ENCODE measurements around the gene AKNAD1.

Gene AKNAD1

DNA sequence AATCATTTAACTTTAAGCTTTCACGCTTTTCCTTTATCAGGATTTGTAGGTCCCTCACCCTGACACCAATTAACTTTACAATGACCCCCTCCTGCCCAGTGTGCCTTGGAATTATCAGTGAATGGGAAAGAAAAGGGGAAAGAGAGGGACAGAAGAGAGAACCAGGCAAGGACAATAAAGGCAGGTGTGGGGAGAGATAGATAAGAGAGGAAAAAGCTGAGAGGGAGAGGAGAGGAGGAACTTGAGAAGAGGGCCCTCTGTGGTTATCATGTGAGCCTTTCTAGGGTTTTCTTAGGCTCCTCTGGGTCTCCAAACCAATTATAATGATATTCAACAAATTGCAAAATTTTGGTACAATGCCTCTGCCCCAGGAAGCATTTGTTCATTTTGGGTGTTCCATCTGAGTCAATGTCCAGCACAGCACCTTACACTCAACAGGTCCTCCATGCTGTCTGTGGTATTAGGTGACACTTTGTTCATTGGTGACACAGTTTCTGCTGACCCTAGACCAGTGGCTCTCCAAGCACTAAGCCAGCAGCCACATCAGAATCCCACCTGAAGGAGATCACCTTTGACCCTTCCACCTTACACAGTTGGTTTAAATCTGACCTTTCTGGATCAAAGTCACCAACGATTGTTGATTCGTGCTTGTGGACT is 14.2 kb downstream of the AKNAD1 start:
- H3K4me3 ChIP-seq (ENCODE audit: low read depth, low read length) = no peak overlapping the region
- no peak for DNase-seq (ENCODE audit: low read depth, low spot score)
- POLR2A ChIA-PET = no interaction called here
- TF ChIP-seq, protein P1, sequence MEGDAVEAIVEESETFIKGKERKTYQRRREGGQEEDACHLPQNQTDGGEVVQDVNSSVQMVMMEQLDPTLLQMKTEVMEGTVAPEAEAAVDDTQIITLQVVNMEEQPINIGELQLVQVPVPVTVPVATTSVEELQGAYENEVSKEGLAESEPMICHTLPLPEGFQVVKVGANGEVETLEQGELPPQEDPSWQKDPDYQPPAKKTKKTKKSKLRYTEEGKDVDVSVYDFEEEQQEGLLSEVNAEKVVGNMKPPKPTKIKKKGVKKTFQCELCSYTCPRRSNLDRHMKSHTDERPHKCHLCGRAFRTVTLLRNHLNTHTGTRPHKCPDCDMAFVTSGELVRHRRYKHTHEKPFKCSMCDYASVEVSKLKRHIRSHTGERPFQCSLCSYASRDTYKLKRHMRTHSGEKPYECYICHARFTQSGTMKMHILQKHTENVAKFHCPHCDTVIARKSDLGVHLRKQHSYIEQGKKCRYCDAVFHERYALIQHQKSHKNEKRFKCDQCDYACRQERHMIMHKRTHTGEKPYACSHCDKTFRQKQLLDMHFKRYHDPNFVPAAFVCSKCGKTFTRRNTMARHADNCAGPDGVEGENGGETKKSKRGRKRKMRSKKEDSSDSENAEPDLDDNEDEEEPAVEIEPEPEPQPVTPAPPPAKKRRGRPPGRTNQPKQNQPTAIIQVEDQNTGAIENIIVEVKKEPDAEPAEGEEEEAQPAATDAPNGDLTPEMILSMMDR (IDR thresholded peaks at IDR 0.05; ENCODE audit: insufficient read depth, low read length, missing control alignments) = no peak
- CTCF ChIA-PET = interaction anchor here (1.8 to 16.2 kb wide), 2 partner anchors 15 to 54 kb away, joined by 5 to 121 read pairs; no protein-coding TSS in a partner anchor

DNA sequence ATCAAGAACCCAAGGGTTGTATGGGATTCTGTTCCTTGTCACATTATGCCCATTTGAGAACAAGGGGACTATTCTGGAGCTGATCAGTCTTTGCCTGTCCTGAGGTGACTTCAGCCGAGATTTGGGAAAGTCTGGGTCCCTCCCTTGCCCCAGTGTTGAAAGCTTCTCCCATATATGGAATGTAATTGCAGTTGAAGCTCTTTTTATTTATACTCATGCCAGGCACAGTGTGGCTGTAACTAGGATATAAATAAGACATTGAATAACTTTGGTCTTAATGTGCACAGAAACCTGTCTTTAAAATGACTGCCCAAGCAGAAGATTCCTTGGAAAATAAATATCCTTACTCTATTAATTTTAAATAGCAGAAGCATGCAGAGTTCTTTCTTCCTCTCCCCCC is 15.2 kb downstream of the AKNAD1 start:
- TF ChIP-seq, protein P1 (IDR thresholded peaks at IDR 0.05; ENCODE audit: insufficient read depth, low read length, missing control alignments) = no peak
- no peak overlapping the region for H3K4me3 ChIP-seq (ENCODE audit: low read depth, low read length)
- POLR2A ChIA-PET = no interaction called here
- DNase-seq (ENCODE audit: low read depth, low spot score) = no peak
- CTCF ChIA-PET = interaction anchor here (16.2 kb wide), 1 partner anchor 14 kb away, joined by 121 read pairs; no protein-coding TSS in a partner anchor

DNA sequence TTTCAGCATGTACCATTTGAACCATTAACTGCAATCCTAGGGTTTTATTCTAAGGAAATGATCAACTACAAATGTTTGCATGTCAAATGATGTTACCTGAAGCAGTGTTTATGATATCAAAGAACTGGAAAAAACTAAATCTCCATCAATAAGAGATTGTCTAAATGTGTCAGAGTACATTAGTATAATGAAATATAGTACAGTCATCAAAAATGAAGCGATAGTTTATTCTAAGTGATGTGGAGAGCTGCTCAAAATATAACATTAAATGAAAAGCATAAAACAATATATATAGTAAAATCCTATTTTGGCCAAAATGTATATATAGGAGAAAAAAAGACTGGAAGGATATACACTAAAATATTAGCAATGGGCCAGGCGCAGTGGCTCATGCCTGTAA is 24.0 kb downstream of the AKNAD1 start:
- DNase-seq (ENCODE audit: low read depth, low spot score) = no peak
- POLR2A ChIA-PET = no interaction called here
- CTCF ChIA-PET = interaction anchor here (1.7 kb wide), 1 partner anchor 65 kb away, joined by 6 read pairs; no protein-coding TSS in a partner anchor
- TF ChIP-seq, protein P1 (IDR thresholded peaks at IDR 0.05; ENCODE audit: insufficient read depth, low read length, missing control alignments) = no peak
- no peak overlapping the region for H3K4me3 ChIP-seq (ENCODE audit: low read depth, low read length)

DNA sequence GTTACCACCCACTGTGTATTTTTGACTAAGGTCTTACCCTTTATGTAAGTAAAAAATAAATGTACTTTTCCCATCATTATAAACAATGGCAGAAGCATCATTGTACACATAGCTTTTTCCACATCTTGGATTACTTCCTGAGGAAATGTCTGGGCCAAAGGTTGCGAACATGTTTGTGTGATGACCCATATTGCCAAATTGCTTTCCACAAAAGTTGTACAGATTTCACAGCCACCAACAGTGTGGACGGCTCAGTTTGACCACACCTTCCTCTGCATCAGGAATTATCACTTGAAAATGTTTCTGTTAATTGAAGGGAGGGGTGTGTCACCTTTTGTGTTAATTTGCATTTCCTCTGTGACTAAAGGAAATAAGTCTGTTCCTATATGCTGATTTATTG is 25.7 kb downstream of the AKNAD1 start:
- CTCF ChIA-PET = interaction anchor here (0.6 to 11.3 kb wide), 5 partner anchors 16 to 132 kb away, joined by 3 to 540 read pairs (median 74); partner anchors contain the start of gene CLCC1
- no peak for DNase-seq (ENCODE audit: low read depth, low spot score)
- TF ChIP-seq, protein P1 (IDR thresholded peaks at IDR 0.05; ENCODE audit: insufficient read depth, low read length, missing control alignments) = no peak
- no peak overlapping the region; the same call in 1 of the 2 replicates for H3K4me3 ChIP-seq (ENCODE audit: low read depth, low read length)
- POLR2A ChIA-PET = interaction anchor here (0.7 to 1.3 kb wide), 5 partner anchors 9 to 139 kb away, joined by 3 to 5 read pairs (median 4); partner anchors contain the start of gene PRPF38B

DNA sequence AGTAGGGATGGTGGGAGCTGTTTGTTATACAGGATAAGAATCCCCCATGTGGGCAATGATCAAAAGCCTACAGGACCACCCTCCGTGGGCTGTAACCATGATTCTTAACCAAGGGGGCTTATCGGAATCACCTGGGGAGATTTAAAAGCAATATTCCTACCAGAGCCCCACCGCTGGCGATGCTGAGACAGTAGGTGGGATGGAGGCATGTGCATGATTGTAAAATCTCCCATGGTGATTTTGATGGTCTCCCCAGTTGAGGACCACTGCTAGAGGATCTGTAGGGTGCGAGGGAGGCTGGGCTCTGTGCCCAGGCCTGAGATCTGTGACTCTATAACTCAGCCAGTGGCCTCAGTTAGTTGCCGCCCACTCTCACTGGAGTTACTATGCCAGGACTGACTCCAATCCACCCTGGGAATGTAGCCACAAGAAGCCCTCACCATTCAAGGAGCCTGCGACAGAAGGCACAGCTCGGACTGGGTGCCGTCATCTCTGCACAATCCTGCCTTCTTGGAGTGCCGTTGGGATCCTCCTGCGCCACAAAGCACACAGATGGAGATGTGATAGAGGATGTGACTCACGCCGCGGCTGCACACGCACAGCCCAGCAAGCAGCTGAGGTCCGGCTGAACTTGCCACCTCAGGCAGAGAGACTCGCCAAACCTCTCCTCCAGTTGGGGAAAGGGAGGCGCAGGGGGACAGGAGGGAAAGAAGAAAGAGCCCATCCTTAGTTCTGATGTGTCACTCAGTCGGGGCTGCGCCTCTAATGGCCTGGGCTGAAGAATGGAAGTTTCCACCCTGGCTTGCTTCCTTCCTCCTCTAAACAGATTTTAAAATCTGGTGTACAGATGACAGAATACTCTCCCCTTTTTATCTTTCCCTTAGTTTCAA is 26.5 kb downstream of the AKNAD1 start:
- ChIA-PET CTCF (interaction anchor here (0.8 to 11.3 kb wide), 8 partner anchors 10 to 68 kb away, joined by 3 to 540 read pairs (median 38); no protein-coding TSS in a partner anchor), POLR2A (interaction anchor here (0.5 to 1.3 kb wide), 6 partner anchors 9 to 126 kb away, joined by 3 to 4 read pairs (median 3); no protein-coding TSS in a partner anchor)
- peak overlapping the region; percentile 43 for H3K4me3 ChIP-seq (ENCODE audit: low read depth, low read length)
- TF ChIP-seq, protein P1 (IDR thresholded peaks at IDR 0.05; ENCODE audit: insufficient read depth, low read length, missing control alignments) = no peak
- DNase-seq (ENCODE audit: low read depth, low spot score) = peak; percentile 85
